ENCODE measurements around the gene BACH2.
"Not testable (repeated sequence)": the region's sequence is repeated elsewhere in the genome, so short reads cannot be mapped to it uniquely, and the experiment has no call there.

BACH2 gene

DNA sequence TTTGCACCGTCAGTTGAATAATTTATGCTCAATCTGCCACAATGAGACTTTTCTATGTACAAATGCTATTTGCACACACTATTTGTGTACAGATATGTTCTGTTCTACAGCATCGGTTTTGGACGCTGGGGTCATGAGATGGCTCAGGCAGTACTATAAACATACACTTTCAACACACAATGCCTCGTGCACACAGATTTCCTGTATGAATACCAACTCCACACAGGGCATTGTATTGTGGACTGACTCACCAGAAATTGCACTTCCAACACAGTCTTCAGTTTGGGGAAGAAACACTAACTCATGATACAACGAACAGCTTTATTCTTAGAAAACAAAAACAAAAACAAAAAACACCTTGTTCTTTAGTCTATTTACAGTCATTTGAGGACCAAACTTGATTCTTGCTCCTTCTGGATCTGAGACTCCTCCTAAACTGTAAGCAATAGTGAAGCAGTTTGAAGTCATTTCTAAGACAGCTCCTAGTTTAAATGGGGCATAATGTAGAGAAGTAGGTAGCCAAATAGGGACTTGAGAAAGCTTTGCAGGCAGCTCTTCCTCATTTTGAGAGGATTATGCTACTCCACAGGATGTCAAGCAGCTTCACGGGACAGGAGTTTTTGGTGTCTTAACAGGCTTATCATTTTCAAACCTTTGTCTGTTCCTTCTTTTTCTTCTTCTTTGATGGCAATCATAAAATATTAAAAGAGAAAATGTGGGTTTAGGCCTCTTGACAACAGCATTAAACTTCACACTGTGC, 368.7 kb downstream of the BACH2 start:
- no peak for DNase-seq

DNA sequence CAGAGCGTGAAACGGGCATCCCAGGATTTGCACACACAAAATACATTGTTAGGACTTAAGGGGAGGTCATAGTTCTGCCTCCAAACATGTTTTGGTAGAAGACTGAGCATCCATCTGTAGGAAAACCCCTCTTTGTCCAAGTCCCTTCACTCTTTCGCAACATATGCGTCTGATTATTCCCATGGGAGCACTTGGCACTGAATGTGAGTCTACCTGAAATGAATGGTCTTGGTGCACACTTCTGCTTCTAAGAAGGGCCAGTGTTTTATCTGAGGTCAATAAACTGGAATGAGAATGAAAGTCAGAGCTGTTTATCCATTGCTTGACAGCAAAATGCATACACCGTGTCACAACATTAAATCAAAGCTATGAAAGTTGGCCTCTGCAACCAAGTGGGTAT, 369.4 kb downstream of the BACH2 start:
- DNase-seq, result no peak

DNA sequence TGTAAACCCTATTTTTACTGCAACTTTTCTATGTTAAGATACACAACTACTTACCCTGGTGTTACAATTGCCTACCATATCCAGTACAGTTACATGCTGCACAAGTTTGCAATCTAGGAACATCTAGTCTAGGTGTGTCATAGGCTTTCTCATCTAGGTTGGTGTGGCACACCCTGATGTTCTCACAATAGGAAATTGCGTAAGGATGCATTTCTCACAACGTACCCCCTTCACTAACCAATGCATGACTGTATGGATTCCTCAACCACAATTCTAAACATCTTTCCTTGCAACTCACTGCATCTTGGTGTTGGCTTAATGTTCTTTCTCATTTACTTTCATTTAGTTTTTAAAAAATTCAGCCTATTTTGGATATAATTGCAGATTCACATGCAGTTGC, 370.8 kb downstream of the BACH2 start:
- DNase-seq, result no peak

DNA sequence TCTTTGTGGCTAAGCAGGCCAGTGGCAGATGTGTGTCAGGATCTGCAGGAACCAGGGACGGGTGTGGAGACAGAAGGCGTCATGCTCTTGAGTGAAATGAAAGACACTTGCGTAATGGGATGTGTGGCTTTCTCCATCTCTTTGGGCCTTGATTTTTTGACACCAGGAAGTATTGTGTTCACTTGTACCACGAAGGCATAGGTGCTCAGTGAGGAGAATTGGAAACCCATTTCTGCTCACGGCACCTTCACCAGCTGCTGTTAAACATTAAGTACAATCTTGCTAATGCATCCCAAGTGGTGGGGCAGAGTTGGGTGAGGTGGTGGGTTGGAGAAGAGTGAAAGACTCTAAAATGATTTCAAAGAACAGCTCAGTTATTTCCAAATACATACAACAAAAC, 372.4 kb downstream of the BACH2 start:
- DNase-seq, result no peak

DNA sequence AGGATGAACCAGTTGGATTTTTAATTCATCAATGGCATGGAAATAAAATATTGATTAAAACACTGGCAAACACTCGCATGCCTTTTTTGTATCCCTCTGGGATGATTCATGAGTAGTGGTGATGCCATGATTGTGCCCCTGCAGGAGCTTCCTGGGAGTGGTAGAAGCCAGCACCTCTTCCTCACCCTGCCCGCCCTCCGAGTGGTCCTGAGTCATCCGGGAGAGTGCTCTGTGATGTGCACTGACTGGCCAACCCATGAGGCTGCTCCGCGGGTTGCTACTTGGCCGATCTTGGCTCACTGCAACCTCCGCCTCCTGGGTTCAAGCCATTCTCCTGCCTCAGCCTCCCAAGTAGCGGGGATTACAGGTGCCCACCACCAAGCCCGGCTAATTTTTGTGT, 375.0 kb downstream of the BACH2 start:
- no peak for DNase-seq

DNA sequence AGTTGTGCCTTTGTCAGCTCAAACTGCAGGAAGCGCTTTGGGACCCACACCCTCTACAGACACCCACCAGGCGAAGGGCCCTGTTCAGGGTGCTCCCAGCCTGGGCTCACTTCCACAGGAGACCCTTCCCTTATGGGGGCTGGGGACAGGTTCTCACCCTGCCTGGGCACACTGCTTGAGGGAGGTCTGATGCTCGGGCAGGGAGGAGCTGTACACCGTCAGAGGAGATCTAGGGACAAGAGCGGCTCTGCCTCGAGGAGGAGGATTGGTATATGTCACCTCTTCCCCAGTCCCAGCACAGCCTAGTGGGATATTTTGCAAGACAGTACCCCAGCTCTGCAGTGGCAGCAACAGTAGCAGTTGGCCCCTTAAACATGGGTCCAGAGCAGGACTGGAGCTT, 375.4 kb downstream of the BACH2 start:
- no peak for DNase-seq

DNA sequence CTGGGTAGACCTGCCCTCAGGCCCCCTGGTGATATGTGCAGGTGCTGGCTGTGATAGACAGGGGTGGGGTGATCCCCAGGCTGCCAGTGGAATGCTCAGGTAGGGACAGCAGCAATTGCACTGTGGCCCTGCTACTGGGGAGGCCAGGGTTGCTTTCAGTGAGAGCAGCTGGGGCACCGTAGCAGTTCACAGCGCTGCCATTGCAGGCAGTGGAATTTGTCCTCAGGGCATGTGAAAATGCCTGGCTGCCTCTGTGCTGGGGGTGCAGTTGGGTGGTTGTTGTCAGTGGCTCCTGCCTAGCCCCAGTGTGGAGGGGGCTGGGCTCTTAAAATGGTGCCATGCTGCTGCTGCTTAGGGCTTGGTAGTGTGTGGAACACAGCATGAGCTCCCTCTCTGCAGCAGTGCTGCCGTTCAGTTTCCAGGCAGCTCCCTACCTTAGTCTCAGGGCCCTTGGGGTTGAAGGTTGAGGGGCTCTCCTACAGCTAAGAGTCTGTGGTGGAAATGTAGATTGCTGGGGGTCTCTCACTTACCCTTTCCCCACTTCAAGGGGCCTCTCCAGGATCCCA, 378.8 kb downstream of the BACH2 start:
- DNase-seq, result no peak

DNA sequence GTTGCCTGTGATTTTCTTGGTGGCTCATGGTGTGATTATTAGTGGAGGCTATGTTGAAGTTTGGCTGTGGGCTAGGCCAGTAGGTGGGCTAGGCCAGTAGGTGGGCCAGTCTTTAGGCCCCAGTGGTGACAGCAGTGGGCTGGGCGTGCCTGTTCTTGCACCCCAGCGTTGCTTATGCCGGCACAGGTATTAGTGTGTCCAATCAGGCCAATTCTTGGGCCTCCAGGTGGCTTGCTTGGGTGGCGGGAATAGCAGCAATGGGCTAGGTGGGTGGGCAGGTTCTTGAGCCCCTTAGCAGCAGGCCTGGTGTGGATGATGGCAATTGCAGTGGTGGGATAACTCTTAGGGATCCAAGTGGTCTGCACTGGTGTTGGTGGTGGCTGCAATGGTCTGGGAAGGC, 379.4 kb downstream of the BACH2 start:
- DNase-seq, result no peak

DNA sequence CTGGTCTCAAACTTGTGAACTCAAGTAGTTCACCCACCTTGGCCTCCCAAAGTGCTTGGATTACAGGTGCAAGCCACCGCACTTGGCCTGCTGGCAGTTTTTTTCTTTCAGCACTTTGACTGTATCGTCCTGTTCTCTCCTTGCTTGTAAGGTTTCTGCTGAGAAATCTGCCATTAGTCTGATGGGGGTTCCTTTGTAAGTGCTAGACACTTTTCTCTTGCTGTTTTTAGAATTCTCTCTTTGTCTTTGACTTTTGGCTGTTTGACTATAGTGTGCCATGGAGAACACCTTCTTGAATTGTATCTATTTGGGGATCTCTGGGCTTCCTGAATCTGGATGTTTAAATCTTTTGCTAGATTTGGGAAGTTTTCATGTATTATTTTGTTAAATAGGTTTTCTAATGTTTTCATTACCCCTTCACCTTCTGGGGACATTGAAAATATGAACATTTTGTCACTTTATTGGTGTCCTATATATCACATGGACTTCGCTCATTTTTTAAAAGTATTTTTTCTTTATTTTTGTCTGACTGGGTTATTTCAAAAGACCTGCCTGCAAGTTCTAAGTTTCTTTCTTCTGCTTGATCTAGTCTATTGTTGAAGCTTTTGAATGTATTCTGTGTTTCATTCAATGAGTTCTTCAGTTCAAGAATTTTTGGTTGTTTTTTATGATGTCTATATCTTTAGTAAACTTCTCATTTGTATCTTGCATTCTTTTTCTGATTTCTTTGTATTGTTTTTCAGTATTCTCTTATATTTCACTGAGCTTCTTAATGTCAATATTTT, 380.3 kb downstream of the BACH2 start:
- no peak for DNase-seq

DNA sequence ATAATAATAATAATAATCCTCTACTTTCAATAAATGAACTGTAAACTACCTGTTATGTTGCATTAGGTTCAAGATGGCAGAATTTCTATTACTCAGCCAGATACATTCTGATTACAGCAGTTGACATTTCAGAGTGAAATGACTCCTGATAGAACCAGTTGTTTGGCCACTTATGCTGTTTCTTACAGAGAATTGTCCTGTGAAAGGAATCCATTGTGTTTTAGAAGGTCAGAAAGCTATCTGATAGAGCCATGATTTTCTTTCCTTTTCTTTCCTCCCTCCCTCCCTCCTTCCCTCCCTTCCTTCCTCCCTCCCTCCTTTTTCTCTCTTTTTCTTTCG, 385.8 kb downstream of the BACH2 start:
- no peak for DNase-seq

DNA sequence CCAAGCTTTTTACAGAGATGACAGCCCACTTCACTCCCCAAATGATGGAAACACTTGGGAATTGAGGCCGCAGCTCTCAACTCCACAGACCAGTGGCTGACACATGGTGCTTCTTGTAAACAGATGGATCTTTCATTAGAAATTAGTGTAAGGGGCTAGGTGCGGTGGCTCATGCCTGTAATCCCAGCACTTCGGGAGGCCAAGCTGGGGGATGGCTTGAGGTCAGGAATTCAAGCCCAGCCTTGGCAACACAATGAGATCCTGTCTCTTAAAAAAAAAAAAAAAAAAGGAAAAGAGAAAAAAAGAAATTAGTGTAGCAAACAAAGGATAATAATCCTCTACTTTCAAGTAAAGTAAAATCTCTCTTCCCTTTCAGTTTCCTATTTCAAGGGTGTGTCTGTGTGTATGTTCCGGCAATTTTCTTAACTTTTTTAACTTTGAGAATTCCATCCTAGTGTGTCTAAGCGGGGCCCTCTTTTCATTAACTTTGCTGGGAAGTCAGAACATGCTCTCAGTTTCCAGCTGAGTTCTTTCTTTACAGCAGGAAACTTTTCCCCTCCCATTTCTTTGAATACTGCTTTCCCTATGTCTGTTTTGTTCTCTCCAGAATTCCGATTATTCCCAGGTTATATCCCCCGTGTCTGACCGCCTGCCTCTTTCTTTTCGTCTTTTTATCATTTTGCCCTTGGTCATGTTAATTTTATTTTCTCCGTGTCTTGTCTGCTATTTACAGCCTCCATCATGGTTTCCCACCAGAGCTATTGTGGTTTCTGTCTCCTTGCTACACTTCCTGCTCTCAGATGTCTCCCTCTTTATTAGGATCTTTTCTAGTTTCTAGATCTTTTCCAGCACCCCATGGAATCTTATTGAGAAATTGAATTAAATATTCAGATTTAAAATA, 386.4 kb downstream of the BACH2 start:
- DNase-seq, result not testable (repeated sequence)

DNA sequence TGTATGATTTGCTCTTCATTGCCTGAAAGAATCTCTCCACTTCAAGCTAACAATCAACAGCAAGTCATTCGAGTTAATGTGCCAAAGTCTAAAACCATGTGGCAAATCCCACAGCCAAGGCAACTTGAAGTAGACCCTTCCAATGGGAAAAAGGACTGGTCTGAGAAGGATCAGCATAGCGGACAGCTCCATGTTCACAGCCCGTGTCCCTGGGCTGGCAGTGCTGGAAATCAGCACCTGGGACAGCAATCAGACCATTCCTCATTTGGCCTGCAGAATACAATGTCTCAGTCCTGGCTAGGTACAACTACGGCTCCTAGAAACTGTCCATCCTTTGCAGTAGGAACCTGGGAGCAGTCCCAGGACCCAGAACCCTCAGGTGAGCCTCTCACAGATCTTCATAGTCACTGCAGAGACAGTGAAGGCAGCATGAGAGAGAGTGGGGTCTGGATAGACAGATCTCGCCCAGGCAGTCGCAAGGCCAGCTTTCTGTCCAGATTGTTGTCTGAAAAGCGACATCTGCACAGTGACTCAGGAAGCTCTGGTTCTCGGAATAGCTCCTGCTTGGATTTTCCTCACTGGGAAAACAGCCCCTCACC, 401.3 kb downstream of the BACH2 start:
- DNase-seq, result no peak

DNA sequence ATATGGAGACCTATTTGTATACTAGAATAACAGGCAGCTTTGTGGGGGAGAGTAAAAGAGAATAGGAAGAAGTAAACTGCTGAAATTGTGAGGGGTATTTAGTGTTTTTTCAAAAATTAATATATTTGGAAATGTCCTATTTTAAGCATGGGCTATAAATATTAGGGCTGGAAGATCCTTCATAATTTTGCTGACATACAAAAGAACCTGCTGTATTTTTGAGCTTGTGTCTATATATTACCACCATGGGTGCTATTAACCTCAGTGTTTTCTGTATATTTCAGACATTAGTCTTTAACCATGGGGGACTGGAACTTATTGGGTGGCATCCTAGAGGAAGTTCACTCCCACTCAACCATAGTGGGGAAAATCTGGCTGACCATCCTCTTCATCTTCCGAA, 402.5 kb downstream of the BACH2 start, which contains the start of gene GJA10:
Gene GJA10 (plus strand): TSS at position 301 of the 400 bp plus-strand sequence. CDS start 0 bp downstream, at position 301.
- DNase-seq, result no peak

DNA sequence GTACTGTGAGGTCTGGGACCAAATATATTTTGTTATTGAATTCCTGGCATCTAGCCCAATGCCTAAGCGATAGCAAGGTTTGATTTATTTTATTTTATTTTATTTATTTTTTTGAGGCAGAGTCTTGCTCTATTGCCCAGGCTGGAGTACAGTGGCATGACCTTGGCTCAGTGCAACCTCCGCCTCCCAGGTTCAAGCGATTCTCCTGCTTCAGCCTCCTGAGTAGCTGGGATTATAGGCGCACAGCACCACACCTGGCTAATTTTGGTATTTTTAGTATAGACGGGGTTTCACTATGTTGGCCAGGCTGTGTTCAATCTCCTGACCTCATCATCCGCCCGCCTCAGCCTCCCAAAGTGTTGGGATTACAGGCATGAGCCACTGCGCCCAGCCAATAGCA, 404.1 kb downstream of the BACH2 start:
- DNase-seq, result not testable (repeated sequence)

DNA sequence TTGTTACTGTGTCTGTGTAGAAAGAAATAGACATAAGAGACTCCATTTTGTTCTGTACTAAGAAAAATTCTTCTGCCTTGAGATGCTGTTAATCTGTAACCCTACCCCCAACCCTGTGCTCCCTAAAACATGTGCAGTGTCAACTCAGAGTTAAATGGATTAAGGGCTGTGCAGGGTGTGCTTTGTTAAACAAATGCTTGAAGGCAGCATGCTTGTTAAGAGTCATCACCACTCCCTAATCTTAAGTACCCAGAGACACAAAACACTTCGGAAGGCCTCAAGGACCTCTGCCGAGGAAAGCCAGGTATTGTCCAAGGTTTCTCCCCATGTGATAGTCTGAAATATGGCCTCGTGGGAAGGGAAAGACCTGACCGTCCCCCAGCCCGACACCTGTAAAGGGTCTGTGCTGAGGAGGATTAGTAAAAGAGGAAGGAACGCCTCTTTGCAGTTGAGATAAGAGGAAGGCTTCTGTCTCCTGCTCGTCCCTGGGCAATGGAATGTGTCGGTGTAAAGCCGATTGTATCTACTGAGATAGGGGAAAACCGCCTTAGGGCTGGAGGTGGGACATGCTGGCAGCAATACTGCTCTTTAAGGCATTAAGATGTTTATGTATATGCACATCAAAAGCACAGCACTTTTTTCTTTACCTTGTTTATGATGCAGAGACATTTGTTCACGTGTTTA, 405.7 kb downstream of the BACH2 start:
- not testable (repeated sequence) for DNase-seq

DNA sequence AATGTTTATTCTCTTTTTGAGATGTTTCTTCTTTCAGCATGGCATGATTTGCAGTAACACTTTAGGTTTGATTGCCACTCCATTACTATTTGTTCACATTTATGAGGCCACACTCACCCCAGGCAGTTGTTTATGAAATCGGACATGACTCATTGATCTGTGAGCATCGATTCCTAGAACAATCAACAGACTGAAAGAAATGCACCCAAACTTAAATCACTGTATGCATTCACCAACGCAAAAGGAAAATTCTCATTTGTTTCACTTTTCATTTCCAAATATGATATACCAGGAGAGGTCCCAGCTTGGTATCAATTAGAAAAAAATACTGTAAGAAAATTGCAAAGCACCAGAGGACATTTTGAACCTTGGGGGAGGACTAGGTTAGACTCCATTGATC, 407.8 kb downstream of the BACH2 start:
- DNase-seq, result no peak

DNA sequence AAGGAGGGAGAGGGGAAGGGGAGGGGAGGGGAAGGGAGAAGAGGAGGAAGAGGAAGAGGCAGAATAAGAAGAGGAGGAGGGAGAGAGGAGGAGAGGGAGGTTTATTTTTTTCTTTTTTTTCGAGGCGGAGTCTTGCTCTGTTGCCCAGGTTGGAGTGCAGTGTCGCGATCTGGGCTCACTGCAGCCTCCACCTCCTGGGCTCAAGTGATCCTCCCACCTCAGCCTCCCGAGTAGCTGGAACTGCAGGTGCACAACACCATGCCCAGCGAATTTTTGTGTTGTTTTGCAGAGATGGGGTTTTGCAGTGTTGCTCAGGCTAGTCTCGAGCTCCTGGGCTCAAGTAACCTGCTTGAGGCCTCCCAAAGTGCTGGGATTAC, 408.5 kb downstream of the BACH2 start:
- no peak for DNase-seq

DNA sequence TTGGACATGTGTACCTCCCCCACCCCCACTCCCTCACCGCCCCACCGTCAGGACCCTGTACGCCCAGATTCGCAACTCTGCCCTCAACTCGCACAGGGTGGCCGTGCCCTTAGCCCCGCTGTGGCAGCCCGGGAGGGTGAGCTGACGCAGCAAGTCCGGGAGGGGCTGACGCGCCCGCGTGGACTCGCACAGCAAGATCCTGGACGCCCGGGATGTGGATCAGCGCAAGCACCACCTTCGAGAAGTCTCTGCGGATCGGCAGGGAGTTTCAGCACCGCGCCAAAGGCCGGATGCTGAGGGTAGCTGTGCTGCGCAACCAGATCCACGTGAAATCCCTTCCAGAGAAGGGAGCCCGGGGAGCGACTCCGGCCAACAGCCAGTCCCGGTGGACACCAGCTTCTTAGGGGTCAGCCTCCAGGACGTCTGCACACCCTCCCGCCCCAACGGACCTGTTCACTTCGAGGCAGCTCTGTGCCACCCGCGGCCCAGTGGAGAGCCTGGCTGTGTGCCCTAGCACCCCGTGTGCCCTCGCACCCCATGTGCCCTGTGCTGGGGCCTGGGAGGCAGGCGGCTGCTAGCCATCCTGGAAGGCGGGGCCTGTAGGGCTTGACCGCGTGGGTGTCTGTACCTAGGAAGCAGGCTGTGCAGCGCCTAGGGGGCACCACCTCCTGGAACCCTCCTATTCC, 409.0 kb downstream of the BACH2 start:
- no peak for DNase-seq

DNA sequence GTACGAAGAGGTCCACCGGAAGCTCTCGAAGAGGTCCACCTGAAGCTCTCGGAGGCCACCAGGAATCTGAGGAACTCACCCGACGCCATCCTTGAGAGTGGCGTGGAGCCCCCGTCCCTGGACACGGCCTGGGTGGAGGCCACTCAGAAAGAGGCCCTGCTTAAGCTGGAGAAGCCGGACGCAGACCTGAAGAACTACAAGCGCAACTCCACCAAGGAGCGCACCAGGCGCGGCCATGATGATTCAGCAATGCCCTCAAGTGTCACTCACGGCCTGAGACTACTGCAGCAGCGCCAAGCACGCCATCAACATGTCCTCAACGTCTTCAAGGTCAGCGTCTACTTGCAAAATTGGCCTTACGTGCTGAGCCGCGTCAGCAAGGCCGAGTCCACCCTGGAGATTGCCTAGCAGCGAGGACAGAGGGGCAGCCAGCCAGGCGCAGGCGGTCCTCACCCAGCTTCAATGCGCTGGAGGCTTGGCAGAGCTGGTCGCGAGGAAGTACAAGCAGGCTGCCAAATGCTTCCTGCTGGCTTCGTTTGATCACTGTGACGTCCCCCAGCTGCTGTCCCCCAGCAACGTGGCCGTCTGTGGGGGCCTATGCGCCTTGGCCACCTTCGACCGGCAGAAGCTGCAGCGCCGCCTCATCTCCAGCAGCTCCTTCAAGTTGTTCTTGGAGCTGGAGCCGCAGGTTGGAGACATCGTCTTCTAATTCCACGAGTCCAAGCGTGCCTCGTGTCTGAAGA, 410.1 kb downstream of the BACH2 start:
- DNase-seq, result no peak

All from GF-D8 (cell line).